Ovary (tissue), 9 donors: Measurements from ENCODE around the gene OTOS. TPM values are rescaled to one million over a fixed set of nuclear protein-coding genes. Genes with fewer than 3 reads are reported as not detected.
A peak's percentile ranks its signal among the peaks of the same experiment; 100 is the strongest.

ENCODE experiments used
- DNase-seq, 5 donors: peaks; one replicate each; pipeline ENCODE4 v3.0.0-alpha.2; 2019 to 2020
- H3K27ac ChIP-seq, 2 donors: fragments of 200-600 bp; one replicate each; pipeline versions ENCODE4 v1.5.1 to v1.8.0; 2019 to 2022
- H3K27me3 ChIP-seq: fragments of 200-600 bp; one replicate; pipeline ENCODE4 v1.8.0; 2022
- H3K36me3 ChIP-seq: fragments of 200-600 bp; sonication (generic); one replicate; pipeline ENCODE4 v1.5.1; 2019
- H3K4me1 ChIP-seq: one replicate; pipeline ENCODE4 v1.8.1; 2013; ENCODE audit warnings: mild to moderate bottlenecking, moderate library complexity; ENCODE audit not compliant: insufficient read depth
- H3K4me3 ChIP-seq: fragments of 200-600 bp; sonication (generic); one replicate; pipeline ENCODE4 v1.5.1; 2017
- H3K9me3 ChIP-seq, 2 donors: fragments of 200-600 bp in 1 of 2; sonication (generic) in 1 of 2; one replicate each; pipeline versions ENCODE4 v1.5.1 to v1.8.1; 2013 to 2019; ENCODE audit warnings: mild to moderate bottlenecking in 1 of 2, moderate library complexity in 1 of 2
- EP300 ChIP-seq: sonication (generic); formaldehyde crosslinking; IDR thresholded peaks from one replicate; pipeline ENCODE4 v1.6.1; 2017; ENCODE audit warnings: antibody characterized with exemption
- POLR2A ChIP-seq: fragments of 450-650 bp; IDR thresholded peaks from one replicate; pipeline ENCODE4 v1.6.1; 2017; ENCODE audit warnings: antibody characterized with exemption, mild to moderate bottlenecking, moderate library complexity
- WGBS, 3 donors: extraction: QIAGEN DNeasy Blood & Tissue Kit in 1 of 3; methylation state at CpG; one replicate each; pipeline versions ENCODE4 v1.1.5 to v1.1.7; 2013 to 2017; 5-methylcytosine and 5-hydroxymethylcytosine counted together
- intact Hi-C, 4 donors: fragments of 100-400 bp; cut with DNase I; formaldehyde crosslinking; loops; one replicate each; pipeline versions ENCODE4 v1.11.0 to v1.15.1; 2022 to 2023
- polyA plus RNA-seq, 2 donors: library from polyadenylated mRNA; stranded (reverse); fragments of 200-250 nt in 1 of 2; fragments of 350-450 nt in 1 of 2; fragmentation: Illumina TruSeq in 1 of 2; extraction: RNeasy Lipid Tissue Mini Kit (QIAGEN cat#74804) in 1 of 2; gene quantifications; one replicate each; pipeline ENCODE4 v1.2.3, GENCODE V29; 2013 to 2014
- total RNA-seq, 7 donors: library from RNA; depleted of rRNA in 2 of 7; stranded (reverse); fragments of >200 nt in 2 of 7; fragmentation: NEBNext Ultra II Directional in 3 of 7; extraction: Animal tissue kit (Norgen Biotek cat#: 25700) in 3 of 7; gene quantifications; one replicate each; pipeline versions ENCODE4 v1.1.0 to v1.2.4, GENCODE V29; 2016 to 2023
- TF ChIP-seq, protein P1 (sequence below), 3 donors: fragments of 450-650 bp in 2 of 3; fragments of 200-600 bp in 1 of 3; IDR thresholded peaks; one replicate each; pipeline versions ENCODE4 v1.5.1 to v1.8.0; 2016 to 2022; ENCODE audit warnings: antibody characterized with exemption in 3 of 3, mild to moderate bottlenecking in 1 of 3
- donor health status: DM: no; HTN: no; CAD: no; lungs with moderate emphysema.
- donor health status: DM: no; HTN: no; CAD: no.
- donor health status: Bipolar disorder and iron deficiency.
- donor health status: DM: yes; HTN: yes; CAD: no.
- donor health status: DM: no; HTN: no; CAD: no.
- donor health status: DM: yes; HTN: yes; CAD: no.

Gene OTOS
- total and polyA plus RNA-seq, 9 donors, result not detected

DNA sequence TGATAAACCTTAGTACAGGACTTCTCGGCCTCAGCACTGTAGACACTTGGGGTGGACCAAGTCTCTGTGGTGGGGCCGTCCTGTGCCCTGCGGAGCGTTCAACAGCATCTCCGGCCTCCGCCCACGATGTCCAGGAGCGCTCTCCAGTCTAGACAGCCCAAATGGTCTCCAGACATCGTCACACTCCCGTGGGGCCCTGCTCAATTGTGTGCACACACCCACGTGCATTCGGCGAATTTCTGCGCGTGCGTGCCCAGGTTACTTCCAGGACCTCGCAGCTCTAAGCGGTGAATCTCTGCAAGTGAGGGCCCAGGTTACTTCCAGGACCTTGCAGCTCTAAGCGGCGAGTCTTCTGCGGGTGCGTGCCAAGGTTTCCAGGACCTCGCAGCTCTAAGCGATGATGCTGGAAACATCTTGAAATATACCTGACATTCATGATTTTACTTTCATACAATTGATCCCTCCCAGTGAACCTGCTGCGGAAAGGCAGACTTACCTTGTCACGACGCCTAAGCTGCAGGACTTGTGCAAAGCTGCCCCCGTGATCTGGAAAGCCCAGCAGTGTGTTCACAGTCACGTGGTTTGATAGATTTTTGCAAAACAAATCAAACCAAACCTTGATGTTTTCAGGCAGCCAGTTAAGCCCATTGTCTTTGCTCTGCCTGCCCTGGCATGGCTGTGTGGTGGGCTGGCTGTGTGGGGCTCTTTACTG is 16.1 kb upstream of the OTOS start:
- Histone ChIP-seq H3K27me3 (no peaks in the 10 kb centered on the region), H3K27ac (no peak overlapping the region), H3K4me3 (no peak overlapping the region), H3K9me3 (no peaks in the 10 kb centered on the region), H3K4me1 (peaks cover 8% of the 10 kb centered on the region), H3K36me3 (no peaks in the 10 kb centered on the region)
- no peak for TF ChIP-seq EP300
- TF ChIP-seq, protein P1, sequence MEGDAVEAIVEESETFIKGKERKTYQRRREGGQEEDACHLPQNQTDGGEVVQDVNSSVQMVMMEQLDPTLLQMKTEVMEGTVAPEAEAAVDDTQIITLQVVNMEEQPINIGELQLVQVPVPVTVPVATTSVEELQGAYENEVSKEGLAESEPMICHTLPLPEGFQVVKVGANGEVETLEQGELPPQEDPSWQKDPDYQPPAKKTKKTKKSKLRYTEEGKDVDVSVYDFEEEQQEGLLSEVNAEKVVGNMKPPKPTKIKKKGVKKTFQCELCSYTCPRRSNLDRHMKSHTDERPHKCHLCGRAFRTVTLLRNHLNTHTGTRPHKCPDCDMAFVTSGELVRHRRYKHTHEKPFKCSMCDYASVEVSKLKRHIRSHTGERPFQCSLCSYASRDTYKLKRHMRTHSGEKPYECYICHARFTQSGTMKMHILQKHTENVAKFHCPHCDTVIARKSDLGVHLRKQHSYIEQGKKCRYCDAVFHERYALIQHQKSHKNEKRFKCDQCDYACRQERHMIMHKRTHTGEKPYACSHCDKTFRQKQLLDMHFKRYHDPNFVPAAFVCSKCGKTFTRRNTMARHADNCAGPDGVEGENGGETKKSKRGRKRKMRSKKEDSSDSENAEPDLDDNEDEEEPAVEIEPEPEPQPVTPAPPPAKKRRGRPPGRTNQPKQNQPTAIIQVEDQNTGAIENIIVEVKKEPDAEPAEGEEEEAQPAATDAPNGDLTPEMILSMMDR (IDR thresholded peaks at IDR 0.05), result no peak
- no peak for TF ChIP-seq POLR2A
- no peak for DNase-seq
- intact Hi-C loops, result no loop called here
- 82 to 88% (median 84%) methylated on average over 29 of the region's 29 CpGs for WGBS, 3 donors

DNA sequence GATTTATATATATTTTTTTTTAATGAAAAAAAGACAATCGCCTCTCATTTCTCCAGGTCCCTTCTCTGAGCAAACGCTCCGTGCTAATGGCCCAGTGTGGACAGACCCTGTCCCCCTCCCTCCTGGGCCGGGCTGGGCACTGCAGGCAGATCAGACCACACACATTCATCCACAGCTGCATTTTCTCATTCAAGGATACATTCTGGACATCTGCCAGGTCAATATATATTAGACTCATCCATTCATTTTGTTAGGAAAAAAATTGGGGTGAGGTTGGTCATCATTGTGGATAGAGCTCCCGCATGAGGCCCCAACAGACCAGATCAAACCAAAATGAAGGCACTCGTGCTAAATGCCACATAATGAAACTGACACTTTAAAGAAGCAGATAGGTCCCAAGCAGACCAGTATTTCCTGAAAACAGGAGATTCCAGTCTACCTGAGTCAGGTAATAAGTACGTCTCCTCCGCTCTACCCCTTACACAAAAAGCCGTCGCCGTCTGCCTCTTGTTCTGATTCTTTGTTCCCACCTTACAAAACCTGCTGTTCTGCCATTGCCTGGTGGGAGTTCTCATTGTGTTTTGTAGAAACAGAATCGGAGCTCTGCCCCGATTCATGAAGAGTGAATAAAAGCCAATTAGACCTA is 15.4 kb upstream of the OTOS start:
- TF ChIP-seq, protein P1 (IDR thresholded peaks at IDR 0.05), result no peak
- no peak for TF ChIP-seq EP300
- no peak for TF ChIP-seq POLR2A
- no peak for DNase-seq
- Histone ChIP-seq H3K36me3 (no peaks in the 10 kb centered on the region), H3K27me3 (no peaks in the 10 kb centered on the region), H3K9me3 (no peaks in the 10 kb centered on the region), H3K27ac (no peak overlapping the region), H3K4me1 (peaks cover 8% of the 10 kb centered on the region), H3K4me3 (no peak overlapping the region)
- intact Hi-C loops, result no loop called here
- WGBS, 3 donors, result 64 to 73% (median 71%) methylated on average over 13 of the region's 13 CpGs

DNA sequence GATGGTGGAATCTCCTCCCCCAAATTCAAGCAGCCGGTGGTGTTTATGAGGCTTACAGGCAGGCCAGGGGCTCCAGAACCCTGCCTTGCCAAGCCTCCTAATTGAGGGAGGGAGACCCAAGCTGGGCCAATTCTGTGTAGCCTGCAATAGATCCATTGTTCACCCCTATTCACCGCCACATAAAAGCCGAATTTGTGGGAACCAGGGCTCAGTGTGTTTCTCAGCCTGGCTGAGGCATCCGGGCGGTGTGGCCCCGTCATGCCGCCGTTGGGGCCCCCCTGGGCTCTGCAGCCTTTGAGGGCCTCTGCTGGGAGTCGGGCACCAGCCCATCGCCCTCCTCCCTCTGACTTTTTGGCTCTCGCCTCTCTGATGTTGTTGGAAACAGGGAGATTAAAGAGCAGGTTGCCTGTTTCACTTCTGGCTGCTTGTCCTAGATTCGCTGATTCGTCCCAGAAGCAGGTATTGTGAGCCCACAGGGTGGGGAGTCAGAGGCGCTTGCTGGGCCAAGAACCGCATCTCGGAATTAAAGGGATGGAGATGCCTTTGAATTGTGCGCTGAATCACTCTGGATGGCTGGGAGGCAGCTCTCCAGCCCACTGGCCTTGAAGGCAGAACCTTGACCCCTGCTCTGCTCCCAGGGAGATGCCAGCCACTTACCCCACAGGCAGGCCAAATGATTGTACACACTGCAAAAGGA is 14.7 kb upstream of the OTOS start:
- TF ChIP-seq, protein P1 (IDR thresholded peaks at IDR 0.05), result no peak
- TF ChIP-seq POLR2A, result no peak
- TF ChIP-seq EP300, result no peak
- Histone ChIP-seq H3K4me1 (peaks cover 8% of the 10 kb centered on the region), H3K36me3 (no peaks in the 10 kb centered on the region), H3K9me3 (no peaks in the 10 kb centered on the region), H3K27me3 (no peaks in the 10 kb centered on the region), H3K4me3 (no peak overlapping the region), H3K27ac (no peak overlapping the region)
- peak in 1 of 5 donors; percentile 53 for DNase-seq
- 22 to 33% (median 28%) methylated on average over 17 of the region's 17 CpGs for WGBS, 3 donors
- intact Hi-C loops, result no loop called here

DNA sequence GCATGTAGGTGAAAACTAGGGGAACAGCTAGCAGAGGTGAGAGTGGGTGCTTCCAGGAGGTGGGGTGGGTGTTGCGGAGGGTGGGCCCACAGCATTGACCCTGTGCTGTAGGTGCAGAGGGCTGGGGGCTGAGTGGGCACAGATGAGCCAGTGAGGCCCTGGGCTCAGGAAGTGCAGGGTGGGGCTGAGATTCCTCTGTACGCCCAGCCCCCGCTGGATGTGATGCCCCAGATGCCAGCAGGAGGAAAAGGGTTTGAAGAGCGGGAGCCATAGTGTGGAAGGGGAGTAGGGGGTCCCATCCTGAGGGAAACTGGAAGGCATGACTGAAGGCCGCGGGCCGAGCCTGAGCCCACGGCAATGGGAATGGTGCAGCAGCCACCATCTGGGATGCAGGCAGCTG is 14.1 kb upstream of the OTOS start:
- 80 to 87% (median 85%) methylated on average over 8 of the region's 8 CpGs for WGBS, 3 donors
- no peaks in the 10 kb centered on the region for H3K27me3 ChIP-seq
- intact Hi-C loops, result no loop called here

More for the DNA sequence above, 14.1 kb upstream of the OTOS start:
- TF ChIP-seq, protein P1 (IDR thresholded peaks at IDR 0.05), result no peak
- TF ChIP-seq EP300 (no peak), POLR2A (no peak)
- Histone ChIP-seq H3K9me3 (no peaks in the 10 kb centered on the region), H3K36me3 (no peaks in the 10 kb centered on the region), H3K4me3 (no peak overlapping the region), H3K4me1 (peaks cover 8% of the 10 kb centered on the region), H3K27ac (no peak overlapping the region)
- no peak for DNase-seq
